Lung microvascular endothelial cell (primary cell): ENCODE results near the gene PDXP. TPM values are rescaled to one million over a fixed set of nuclear protein-coding genes. Genes with fewer than 3 reads are reported as not detected.
"Not testable (repeated sequence)": the region's sequence is repeated elsewhere in the genome, so short reads cannot be mapped to it uniquely, and the experiment has no call there.

ENCODE experiments used
- DNase-seq, 2 donors: peaks; one replicate each; pipeline versions ENCODE4 v3.0.0 to v3.0.0-alpha.2; 2010; ENCODE audit warnings: low read depth in 2 of 2
- total RNA-seq: library from RNA; depleted of rRNA; stranded (reverse); fragments of >200 nt; gene quantifications from 2 replicates; pipeline ENCODE4 v1.2.1, GENCODE V29; 2014

The PDXP gene
- total RNA-seq, 1 donor from 2014 or later = 6.7 TPM

DNA sequence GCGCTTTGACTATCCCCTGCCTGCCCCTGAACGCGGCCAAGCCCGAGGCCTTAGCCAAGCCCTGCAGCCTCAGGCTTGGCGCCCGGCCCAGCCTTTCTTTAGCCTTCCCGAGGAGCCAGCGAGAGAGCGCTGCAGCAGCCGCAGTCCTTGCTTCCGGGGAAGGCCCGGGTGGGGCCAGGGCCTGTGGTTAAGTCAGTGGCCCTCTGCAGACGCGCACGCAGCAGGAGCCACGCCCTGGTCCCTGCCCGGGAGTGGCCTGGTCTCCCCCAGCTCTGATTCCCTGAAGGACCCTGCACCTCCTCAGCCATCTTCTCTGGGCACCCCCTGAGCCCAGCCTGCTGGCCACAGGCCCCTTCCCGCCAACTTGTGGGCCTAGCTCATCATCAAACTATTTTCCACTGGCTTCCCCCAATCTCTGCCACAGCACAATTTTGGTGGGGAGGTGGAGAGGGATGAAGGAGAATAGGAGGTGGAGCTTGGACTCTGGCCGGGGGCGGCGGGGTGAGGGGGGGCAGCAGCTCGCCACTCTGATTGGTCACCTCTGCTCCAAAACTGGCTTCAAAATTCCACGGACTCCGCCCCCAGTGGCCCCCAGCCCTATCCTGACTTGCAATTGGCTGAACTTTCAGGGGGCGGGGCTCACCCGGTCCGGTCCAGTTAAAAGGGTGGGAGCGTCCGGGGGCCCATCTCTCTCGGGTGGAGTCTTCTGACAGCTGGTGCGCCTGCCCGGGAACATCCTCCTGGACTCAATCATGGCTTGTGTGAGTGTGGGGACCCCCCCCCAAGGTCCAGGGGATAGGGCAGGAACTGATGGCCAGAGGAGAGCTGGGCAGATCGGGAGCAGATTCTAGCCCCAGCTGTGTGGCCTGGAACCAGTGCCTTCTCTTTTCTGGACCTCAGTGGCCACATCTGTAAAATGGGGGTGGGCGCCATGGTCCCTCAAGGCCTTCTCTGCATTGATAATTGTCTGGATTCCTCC lies 16.7 kb downstream of the PDXP start, which contains the start of gene LGALS1:
LGALS1 (plus strand) TSS at position 686 of the 979 bp plus-strand sequence; CDS start at position 753, 67 bp downstream.
- DNase-seq = peak; percentile 91 to 97

- peak; percentile 26 to 39 for DNase-seq
These were observed 17.6 kb downstream of the PDXP start for GRCh38 chr22:37675930-37676735.

DNA sequence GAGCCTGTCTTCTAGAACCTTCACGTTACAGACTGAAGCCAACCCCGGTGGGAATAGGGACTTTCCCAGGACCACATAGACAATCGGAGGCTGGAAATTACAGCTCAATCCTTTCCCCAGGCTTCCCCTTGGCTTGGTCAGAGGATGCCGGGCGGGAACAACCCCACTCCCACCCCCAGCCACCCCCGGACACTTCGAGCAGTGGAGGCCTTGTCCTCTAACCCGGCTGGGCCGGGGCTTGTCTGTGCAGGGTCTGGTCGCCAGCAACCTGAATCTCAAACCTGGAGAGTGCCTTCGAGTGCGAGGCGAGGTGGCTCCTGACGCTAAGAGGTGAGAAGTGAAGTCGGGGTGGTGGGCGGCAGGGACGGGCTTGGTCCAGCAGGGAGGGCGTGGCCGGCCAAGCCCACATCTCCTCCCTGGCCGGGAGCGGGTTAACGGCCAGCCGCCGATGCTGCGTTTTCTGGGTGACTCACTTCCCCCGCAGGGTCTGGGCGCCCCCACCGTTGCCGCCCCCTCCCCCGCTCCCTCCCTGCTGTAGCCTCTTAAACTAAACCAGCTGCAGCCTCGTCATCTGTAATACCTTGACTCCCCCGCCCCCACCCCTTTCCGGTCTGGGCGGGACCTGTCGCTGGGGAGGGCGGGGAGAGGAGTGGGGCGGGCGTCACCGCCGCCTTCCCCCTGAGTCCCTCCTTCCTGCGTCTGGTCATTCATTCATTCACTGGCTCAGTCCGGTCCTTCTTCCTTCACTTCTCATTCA lies 18.4 kb downstream of the PDXP start:
- DNase-seq = peak; percentile 86 to 98

DNA sequence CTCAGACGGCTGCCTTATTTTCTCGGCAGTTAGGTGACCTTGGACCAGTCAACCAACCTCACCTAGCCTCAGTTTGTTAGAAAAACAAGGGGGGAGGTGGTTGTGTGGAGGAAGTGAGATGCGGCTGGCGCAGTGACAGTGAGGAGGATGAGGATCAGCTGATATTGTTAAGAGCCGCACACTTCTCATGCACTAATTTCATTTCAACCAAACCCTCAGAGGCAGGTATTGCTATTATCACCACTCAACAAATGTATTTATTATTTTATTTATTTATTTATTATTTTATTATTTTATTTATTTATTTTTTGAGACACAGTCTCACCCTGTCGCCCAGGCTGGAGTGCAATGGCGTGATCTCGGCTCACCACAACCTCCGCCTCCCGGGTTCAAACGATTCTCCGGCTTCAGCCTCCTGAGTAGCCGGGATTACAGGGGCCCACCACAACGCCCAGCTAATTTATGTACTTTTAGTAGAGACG lies 19.0 kb downstream of the PDXP start:
- no peak for DNase-seq

DNA sequence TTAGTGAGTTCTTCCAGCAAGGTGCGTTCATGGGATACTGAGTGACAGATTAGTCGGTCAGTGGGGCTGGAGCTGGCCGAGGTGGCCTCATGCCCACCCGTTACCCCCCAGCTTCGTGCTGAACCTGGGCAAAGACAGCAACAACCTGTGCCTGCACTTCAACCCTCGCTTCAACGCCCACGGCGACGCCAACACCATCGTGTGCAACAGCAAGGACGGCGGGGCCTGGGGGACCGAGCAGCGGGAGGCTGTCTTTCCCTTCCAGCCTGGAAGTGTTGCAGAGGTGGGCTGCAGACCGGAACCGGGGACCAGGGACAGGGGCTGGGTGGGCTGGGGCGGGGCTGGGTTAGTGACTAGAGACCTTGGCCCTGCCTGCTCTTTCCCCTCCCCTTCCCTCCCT lies 19.8 kb downstream of the PDXP start:
- no peak for DNase-seq

GRCh38 chr22:37679670-37680069 lies 21.1 kb downstream of the PDXP start:
- DNase-seq = no peak

- DNase-seq = no peak
These were observed 21.8 kb downstream of the PDXP start for GRCh38 chr22:37680191-37680851.

GRCh38 chr22:37681001-37681424 lies 22.5 kb downstream of the PDXP start:
- peak in 1 of 2 donors; percentile 23 for DNase-seq

DNA sequence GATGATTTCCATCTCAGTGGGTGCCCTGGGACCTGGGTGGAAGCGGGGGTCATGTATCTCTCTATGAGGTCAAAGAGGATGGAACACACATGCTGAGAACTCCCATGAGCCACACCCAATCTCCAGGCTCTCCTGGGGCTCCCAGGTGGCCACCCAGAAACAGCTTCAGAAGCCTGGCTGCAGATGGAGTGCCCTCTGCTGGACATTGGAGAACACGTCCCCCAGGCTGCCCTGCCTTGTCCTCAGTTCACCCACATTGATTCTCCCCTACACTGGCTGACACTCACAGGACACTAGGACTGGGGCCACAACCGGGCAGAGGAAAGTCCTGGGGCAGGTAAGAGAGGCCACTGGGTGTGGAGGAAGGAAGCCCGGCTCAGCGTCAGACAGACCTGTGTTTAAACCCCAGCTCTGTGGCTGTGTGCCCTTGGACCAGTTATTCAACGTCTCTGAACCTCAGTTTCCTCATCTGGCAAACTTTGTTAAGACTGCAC lies 23.1 kb downstream of the PDXP start:
- peak; percentile 82 for DNase-seq

DNA sequence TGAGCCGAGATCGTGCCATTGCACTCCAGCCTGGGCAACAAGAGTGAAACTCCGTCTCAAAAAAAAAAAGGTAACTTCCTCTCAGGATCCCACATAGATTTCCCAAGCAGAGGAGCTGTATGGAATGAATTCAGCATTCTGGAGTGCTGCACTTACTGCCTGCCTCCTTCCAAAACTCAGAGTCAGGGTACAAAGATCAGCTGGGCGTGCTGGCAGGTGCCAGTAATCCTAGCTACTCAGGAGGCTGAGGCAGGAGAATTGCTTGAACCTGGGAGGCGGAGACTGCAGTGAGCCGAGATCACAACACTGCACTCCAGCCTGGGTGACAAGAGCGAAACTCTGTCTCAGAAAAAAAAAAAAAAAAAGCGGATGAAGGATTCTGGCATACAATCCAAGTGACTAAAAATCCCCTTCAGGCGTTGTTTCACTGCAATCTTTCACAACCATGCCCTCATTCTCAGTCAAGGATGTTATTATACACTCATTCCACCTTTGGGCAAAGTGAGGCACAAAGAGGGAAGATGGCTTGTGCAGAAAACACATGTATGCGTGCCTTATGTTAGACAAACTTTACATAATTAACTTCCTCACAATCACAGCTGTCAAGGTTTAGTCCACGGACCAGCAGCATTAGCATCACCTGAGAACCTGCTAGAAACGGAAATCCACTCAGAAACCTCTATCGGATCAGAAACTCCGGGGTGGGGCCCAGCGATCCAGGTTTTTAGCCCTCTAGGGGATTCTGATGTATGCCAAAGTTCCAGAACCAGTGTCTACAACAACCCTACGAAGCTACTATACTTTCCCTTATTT lies 26.5 kb downstream of the PDXP start:
- DNase-seq = no peak

DNA sequence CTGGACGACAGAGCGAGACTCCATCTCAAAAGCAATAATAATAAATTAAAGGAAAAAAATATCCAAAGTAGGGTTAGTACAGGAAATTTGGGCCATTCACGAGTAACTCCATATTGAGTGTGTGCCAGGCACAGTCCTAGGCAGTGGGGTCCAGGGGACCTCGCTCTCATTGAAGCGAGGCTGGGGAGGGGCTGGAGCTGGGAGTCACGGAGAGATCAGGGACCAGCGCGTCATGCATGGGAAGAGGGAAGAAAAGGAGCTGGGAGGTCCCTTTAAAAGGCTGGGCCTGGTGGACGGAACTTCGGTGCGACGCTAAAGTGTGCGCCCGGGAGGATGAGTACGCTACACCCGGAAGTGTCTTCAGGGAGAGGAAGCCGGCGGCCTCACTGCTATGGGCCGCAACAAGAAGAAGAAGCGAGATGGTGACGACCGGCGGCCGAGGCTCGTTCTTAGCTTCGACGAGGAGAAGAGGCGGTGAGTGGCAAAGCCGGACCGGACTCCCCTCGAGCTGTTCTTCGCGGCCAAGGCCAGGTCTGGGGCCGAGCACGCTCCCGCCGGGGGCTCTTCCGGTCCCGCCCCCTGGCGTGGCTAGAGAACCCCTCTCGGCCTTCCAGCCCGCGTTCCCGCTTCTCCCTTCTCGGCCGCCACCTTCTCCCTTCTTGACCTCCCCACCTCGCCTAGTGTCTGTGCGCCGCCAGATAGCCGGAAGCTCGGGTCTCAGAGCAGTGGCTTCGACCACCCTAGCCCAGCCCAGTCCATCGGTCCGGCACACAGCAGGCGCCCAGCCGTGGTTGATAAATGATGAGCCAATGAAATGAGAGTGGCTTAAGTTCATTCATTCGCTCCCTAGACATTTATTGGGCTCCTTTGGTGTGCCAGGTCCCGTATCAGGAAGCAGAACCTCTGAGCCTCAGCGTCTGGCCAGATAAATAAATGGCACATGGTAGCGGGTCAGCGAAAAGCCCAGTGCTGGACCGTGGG lies 27.8 kb downstream of the PDXP start, which contains the start of gene NOL12:
NOL12 (plus strand) TSS at position 342 of the 981 bp plus-strand sequence; CDS start at position 392, 50 bp downstream.
- DNase-seq = peak; percentile 90 to 92

DNA sequence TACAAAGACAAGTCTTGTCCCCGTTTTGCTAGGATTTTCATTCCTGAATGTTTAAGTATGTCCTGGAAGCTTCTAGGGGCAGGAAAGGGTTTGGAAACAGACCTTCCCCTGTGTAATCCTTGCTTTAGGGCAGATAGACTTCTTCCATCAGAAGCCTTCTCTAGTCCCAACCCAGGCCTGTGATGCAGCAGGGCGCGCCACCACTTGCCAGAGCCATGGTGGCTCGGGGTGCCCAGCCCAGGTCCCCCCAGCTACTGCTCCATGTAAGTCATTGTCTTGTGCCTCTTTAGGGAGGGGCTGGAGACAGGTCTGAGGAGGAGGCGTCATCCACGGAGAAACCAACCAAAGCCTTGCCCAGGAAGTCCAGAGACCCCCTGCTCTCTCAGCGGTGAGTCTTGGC lies 31.9 kb downstream of the PDXP start:
- no peak for DNase-seq

DNA sequence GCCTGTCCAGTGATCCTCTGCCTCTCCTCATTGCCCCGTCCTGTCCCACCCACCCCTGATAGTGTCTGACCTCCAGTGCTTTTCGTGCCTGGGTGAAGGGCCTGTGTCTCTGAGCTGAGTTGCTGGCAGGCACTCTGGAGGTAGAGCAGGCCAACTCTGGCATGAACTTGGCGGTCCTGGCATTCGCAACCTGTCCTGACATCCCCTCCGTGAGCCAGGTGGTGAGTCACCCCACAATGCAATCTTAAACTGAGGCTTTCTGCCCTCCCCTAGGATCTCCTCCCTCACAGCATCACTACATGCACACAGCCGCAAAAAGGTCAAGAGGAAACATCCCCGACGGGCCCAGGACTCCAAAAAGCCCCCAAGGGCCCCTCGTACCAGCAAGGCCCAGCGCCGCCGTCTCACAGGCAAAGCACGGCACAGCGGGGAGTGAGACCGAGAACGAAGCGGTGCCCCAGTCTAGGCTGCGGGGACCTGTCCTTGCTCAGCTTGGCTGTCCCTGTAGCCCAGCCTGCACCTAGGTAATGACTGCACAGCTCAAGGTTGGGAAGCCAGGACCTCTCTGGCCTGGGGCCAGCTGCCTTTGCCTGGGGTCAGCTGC lies 32.5 kb downstream of the PDXP start:
- no peak for DNase-seq

DNA sequence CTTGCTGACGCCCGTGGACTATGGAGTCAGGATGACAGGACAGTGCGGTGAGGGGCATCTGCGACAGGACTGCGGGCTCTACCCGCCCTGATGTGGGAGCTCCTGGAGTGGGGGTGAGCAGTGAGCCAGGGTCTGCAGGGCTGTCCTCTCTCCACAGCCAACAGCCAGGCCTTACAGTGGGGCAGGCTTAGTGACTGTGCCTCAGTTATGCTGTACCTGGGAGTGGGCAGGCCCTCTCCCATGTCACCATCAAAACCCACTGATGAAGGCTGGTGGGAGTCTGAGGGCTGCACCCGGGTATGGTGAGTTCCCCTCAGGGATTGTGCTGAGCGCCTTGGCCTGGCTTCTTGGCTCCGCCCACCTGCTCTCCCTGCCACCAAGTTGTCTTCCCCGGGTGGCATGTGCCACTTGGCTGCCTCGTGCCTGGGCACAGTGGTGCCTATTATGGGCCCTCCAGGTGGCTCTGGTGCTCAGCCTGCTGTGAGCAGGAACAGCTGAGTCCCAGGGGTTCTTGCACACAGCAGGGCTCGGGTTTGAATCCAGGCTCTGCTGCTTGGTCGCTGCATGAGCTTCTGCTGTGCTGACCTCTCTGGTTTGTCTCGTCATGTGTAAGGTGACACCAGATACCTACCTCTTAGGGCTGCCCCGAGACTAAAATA lies 34.2 kb downstream of the PDXP start:
- DNase-seq = no peak

DNA sequence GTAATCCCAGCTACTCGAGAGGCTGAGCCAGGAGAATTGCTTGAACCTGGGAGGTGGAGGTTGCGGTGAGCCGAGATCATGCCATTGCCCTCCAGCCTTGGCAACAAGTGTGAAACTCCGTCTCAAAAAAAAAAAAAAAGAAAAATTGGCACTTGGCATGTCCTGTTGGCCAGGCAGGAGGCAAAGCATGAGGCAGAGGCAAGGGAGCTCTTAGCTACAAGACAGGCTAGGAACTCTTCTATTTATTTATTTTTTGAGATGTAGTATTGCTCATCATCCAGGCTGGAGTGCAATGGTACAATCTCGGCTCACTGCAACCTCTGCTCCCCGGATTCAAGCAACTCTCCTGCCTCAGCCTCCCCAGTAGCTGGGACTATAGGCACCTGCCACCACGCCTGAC lies 35.6 kb downstream of the PDXP start:
- not testable (repeated sequence) for DNase-seq

GRCh38 chr22:37696260-37696656 lies 37.7 kb downstream of the PDXP start:
- DNase-seq = not testable (repeated sequence)
